Measurements from ENCODE around the gene TBC1D24.
A peak's percentile ranks its signal among the peaks of the same experiment; 100 is the strongest.
"Not testable (repeated sequence)": the region's sequence is repeated elsewhere in the genome, so short reads cannot be mapped to it uniquely, and the experiment has no call there.

TBC1D24 gene

DNA sequence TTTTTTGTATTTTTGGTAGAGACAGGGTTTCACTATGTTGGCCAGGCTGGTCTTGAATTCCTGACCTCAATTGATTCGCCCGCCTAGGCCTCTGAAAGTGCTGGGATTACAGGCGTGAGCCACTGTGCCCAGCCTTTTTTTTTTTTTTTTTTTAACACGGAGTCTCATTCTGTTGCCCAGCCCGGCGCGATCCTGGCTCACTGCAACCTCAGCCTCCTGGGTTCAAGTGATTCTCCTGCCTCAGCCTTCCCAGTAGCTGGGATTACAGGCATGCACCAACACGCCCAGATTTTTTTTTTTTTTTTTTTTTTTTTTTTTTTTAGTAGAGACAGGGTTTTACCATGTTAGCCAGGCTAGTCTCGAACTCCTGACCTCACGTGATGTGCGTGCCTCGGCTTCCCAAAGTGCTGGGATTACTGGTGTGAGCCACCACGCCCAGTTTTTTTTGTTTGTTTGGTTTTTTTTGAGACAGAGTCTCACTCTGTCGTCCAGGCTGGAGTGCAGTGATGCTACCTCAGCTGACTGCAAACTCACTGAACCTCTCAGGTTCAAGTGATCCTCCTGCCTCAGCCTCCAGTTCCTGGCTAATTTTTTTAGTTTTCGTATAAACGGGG is 58.3 kb downstream of the TBC1D24 start:
- not testable (repeated sequence) for ATAC-seq (replicated peaks); H3K9me3 Mint-ChIP-seq; H3K27me3 Mint-ChIP-seq; DNase-seq
- H3K4me1 Mint-ChIP-seq = peaks cover 25 to 47% of the 10 kb centered on the region in 2 donors
- H3K4me3 Mint-ChIP-seq = peak overlapping the region; percentile 91 to 97
- peak overlapping the region; percentile 99 for H3K27ac Mint-ChIP-seq
- peaks cover 6 to 11% of the 10 kb centered on the region in 2 donors for H3K36me3 Mint-ChIP-seq

DNA sequence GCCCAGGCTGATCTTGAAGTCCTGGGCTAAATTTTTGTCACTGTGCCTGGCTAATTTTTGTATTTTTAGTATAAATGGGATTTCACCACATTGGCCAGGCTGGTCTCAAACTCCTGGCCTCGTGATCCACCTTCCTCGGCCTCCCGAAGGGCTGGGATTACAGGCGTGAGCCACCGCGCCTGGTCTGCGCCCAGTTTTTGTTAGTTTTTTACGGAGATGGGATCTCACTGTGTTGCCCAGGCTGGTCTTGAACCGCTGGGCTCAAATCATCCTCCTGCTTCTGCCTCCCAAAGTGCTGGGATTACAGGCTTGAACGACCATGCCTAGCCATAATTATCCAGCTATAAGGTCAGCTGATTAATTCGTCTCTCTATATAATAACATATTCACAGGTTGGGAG is 59.0 kb downstream of the TBC1D24 start:
- Mint-ChIP-seq H3K36me3 (peaks cover 5 to 14% of the 10 kb centered on the region in 2 donors), H3K27ac (peak overlapping the region; percentile 75), H3K4me1 (peaks cover 27 to 52% of the 10 kb centered on the region in 2 donors), H3K4me3 (peak overlapping the region; percentile 39 to 66), H3K9me3 (no peaks in the 10 kb centered on the region), H3K27me3 (no peaks in the 10 kb centered on the region)
- no peak for DNase-seq
- no peak for ATAC-seq (replicated peaks)

DNA sequence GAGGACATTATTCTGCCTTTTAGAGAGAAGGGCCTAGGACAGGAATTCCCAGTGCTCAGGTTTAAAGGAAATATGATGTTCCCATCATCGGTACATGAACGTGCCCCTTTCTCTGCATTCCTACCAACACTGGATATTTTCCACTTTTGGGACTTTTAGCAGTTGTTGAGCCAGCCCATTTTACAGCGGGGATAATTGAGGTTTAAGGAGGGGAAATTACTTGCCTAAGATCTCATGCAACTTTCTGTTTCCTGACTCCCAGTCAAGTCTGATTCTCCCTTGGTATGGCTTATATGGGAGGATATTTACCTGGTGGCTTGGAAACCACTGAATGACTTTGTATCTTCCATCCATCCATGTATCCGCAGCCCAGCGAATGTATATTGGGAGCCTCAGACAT is 59.4 kb downstream of the TBC1D24 start:
- DNase-seq; H3K27me3 Mint-ChIP-seq; ATAC-seq (replicated peaks); H3K9me3 Mint-ChIP-seq; H3K27ac Mint-ChIP-seq: not testable (repeated sequence)
- peak overlapping the region in 1 of 2 donors; percentile 39 for H3K4me3 Mint-ChIP-seq
- peaks cover 5 to 14% of the 10 kb centered on the region in 2 donors for H3K36me3 Mint-ChIP-seq
- peaks cover 28 to 56% of the 10 kb centered on the region in 2 donors for H3K4me1 Mint-ChIP-seq

DNA sequence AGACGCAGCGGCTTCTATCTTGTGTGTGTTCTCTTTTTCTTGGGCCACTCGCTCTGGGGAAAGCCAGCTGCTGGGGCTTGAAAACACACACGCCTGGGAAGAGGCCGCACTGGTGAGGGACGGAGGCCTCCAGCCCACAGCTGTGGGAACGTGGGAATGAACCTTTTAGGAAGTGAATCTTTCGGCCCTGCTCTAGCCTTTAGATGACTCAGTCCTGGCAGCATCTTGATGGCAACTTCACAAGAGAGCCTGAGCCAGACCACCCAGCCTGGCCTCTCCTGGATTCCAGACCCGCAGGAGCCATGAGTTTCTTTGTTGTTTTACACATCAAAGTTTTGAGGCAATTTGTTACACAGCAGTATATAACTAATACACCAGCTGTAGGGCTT is 60.7 kb downstream of the TBC1D24 start:
- no peaks in the 10 kb centered on the region for H3K9me3 Mint-ChIP-seq
- H3K27ac Mint-ChIP-seq = no peak overlapping the region
- peaks cover 2 to 3% of the 10 kb centered on the region in 2 donors for H3K36me3 Mint-ChIP-seq
- H3K4me1 Mint-ChIP-seq = peaks cover 36 to 57% of the 10 kb centered on the region in 2 donors
- DNase-seq (no peak), ATAC-seq (replicated peaks) (no peak)
- H3K27me3 Mint-ChIP-seq = no peaks in the 10 kb centered on the region
- no peak overlapping the region for H3K4me3 Mint-ChIP-seq

DNA sequence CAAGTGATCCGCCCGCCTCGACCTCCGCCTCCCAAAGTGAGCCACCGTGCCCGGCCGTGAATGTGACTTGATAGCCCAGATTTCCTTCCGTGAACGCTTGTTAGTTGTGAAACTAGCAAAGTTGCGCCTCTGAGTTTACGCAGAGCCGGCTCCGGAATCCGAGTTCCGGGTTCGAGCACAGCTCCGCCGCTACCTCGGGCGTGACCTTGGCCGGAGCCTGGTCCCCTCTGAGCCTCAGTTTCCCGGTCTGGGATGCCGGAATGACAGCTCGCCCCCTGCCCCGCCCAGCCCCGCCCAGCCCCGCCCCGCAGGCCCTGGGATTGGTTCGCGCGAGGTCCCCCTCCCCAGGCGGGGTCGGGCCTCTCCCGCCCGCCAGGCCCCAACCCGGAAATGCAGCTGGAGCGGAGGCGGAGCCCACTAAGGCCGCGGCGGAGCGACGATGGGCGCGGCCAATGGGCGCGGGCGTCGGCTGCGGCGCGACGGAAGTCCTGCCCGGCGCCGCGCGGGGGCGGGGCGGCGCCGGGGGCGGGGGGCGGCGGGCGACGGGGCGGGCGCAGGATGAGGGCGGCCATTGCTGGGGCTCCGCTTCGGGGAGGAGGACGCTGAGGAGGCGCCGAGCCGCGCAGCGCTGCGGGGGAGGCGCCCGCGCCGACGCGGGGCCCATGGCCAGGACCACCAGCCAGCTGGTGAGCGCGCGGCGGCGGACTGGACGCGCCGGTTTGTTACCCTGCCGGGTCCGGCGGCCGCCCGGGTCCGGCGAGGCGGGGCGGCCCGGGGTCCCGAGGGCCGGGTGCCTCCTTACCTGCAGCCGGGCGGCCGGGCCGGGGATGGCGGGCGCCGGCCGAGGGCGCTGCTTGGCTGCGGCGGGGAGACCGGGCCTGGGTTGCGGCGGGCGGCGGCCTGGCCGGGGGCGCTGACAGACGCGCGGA is 62.8 kb downstream of the TBC1D24 start, which contains the start of gene PDPK1:
PDPK1 (plus strand) TSS at position 571 of the 929 bp plus-strand sequence; CDS start at position 663, 92 bp downstream.
- peaks cover 7 to 10% of the 10 kb centered on the region in 2 donors for H3K36me3 Mint-ChIP-seq
- peak; percentile 92 for DNase-seq
- no peaks in the 10 kb centered on the region for H3K9me3 Mint-ChIP-seq
- H3K27ac Mint-ChIP-seq = peak within 1 kb of the TSS; percentile 96
- no peaks in the 10 kb centered on the region for H3K27me3 Mint-ChIP-seq
- peak; percentile 77 to 83 for ATAC-seq (replicated peaks)
- H3K4me1 Mint-ChIP-seq = peaks cover 29 to 48% of the 10 kb centered on the region in 2 donors
- peak within 1 kb of the TSS; percentile 88 to 92 for H3K4me3 Mint-ChIP-seq

DNA sequence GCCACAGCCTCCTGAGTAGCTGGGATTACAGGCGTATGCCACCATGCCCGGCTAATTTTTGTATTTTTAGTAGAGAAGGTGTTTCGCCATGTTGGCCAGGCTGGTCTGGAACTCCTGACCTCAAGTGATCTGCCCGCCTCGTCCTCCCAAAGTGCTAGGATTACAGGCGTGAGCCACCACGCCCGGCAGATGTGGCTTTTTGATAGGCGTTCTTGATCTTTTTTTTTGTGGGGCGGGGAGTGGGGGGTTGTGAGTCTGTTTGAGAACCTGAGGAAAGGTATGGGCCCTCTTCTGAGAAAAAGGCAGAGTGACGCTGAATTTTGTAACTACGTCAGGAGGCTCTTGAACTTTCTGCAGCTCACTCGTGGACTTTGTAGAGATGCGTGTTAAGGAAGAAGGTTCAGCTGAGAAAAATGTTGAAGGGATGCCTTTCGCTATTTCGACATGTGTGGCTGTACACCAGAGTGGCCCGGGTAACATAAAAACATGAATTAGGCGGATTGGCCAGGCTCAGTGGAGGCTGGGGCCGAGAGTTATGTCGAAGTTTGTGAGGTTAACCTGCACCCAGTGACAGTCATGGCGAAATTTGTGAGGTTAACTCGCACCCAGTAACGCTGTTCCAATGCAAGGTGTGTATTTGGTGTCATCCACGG is 64.4 kb downstream of the TBC1D24 start:
- H3K27me3 Mint-ChIP-seq; ATAC-seq (replicated peaks); DNase-seq; H3K9me3 Mint-ChIP-seq: not testable (repeated sequence)
- peaks cover 27 to 49% of the 10 kb centered on the region in 2 donors for H3K4me1 Mint-ChIP-seq
- peaks cover 7 to 10% of the 10 kb centered on the region in 2 donors for H3K36me3 Mint-ChIP-seq
- H3K27ac Mint-ChIP-seq = peak overlapping the region; percentile 83
- peak overlapping the region; percentile 86 to 88 for H3K4me3 Mint-ChIP-seq

DNA sequence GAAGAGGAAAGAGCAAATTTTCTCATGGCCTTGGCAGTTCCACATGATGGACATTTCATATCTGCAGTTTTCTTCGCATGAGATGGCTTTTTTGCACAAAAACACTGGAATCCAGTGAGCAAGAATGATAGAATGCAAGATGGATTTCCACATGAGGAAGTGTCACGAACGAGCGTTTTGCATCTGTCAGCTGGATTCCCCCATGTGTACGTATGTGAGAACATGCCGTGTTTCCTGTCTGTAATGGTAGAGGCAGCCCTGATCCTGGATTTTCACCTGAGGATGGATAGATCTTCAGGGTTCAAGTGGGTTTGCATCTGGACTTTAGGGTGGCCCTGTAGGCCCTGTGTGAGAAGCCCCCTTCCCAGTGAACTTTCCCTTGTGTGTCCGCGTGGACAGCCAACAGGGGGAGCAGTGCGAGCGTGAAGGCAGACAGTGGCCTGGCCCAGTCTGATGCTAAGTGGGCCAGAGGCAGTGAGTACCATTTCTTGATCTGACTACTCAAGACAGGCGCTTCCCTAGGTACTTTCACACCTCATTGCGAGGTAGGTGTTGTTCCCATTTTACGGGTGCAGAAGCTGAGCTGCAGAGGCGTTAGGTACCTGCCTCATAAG is 65.0 kb downstream of the TBC1D24 start:
- Mint-ChIP-seq H3K36me3 (peaks cover 7 to 10% of the 10 kb centered on the region in 2 donors), H3K4me1 (peaks cover 27 to 50% of the 10 kb centered on the region in 2 donors), H3K27ac (peak overlapping the region; percentile 75), H3K4me3 (peak overlapping the region; percentile 86 to 88)
- peak in 1 of 2 donors; percentile 28 for ATAC-seq (replicated peaks)
- DNase-seq, H3K27me3 Mint-ChIP-seq, H3K9me3 Mint-ChIP-seq: not testable (repeated sequence)

DNA sequence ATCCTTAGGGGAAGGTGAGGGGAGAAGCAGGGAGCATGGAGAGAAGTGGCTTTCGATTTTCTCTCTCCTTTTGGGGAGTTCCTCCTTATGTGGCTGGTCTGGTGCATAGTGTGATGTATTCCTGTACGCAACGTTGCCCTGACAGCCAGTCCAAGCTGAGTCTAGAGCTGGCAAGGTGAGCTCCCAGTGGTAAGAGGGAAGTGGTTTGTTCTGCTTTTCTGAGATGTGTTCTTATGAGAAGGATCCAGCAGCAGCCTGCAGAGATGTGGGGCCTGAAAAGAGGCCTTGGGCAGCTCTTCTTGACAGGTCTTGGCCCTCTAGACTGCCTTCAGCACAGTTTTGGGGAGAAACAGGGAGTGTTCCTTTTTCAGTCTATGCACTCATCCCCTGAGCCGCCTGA is 66.0 kb downstream of the TBC1D24 start:
- DNase-seq, H3K27me3 Mint-ChIP-seq, H3K9me3 Mint-ChIP-seq: not testable (repeated sequence)
- Mint-ChIP-seq H3K27ac (peak overlapping the region; percentile 92), H3K4me1 (peaks cover 27 to 56% of the 10 kb centered on the region in 2 donors), H3K4me3 (peak overlapping the region; percentile 86 to 88), H3K36me3 (peaks cover 12 to 15% of the 10 kb centered on the region in 2 donors)
- ATAC-seq (replicated peaks) = peak; percentile 60 to 62

DNA sequence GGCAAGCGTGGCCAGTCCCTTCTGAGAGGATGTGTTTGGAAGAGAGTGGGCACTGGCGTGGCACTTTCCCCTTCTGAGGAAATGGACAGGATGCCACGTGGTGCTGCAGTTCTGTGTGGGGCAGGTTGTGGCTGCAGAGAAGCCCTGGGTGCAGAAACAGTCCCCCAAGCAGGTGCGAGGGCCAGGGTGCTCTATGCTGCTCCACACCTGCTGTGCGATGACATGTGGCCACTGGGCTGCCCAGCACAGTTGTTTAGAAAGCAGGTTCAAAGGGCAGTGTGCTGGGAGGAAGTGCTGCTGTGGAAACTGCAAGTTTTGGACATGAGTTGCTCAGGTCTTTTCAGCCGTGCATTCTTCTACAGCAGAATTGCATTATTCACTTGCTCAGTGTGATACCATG is 66.5 kb downstream of the TBC1D24 start:
- not testable (repeated sequence) for ATAC-seq (replicated peaks); DNase-seq; H3K9me3 Mint-ChIP-seq; H3K27me3 Mint-ChIP-seq
- Mint-ChIP-seq H3K36me3 (peaks cover 12 to 15% of the 10 kb centered on the region in 2 donors), H3K27ac (peak overlapping the region; percentile 92), H3K4me3 (peak overlapping the region; percentile 86 to 88), H3K4me1 (peaks cover 28 to 59% of the 10 kb centered on the region in 2 donors)

DNA sequence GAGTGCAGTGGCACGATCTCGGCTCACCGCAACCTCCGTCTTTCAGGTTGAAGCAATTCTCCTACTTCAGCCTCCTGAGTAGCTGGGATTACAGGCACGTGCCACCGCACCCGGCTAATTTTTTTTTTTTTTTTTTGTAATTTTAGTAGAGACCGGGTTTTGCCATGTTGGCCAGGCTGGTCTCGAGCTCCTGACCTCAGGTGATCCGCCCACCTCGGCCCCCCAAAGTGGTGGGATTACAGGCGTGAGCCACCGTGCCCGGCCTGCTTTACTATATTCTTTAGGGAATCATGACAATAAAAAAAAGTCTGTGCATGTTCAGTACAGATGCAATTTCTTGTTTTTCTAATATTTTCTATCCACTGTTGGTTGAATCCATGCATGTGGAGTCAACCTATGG is 68.8 kb downstream of the TBC1D24 start:
- not testable (repeated sequence) for DNase-seq; H3K27me3 Mint-ChIP-seq; H3K27ac Mint-ChIP-seq; ATAC-seq (replicated peaks); H3K9me3 Mint-ChIP-seq; H3K4me3 Mint-ChIP-seq
- H3K36me3 Mint-ChIP-seq = peaks cover 10 to 12% of the 10 kb centered on the region in 2 donors
- H3K4me1 Mint-ChIP-seq = peaks cover 25 to 47% of the 10 kb centered on the region in 2 donors

DNA sequence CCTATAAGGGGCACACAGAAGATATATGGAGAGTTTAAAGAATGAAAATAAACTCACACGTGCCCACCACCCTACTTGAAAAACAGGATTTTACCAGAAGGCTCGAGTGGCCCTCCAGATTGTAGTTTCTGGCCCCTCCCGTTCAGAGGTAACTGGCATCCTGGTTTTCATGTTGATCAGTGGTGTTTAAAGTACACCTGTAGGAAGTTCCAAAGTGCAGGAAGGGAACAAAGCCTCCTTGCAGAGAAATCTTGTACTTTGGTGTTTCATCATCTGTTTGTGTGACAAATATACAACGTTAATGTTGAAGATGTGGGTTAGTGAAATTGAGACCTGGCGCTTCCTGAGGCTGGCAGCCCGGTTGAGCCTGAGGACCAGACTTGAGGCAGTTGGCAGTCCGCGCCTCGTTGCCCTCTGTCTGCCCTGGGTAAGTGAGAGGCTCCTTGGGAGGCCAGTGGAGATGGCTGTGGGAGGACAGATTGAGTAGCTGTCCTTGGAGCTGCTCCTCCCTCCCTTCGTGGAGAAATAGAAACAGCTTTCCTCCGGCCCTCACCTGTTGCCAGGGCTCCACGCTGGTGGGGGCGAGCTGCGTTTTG is 75.5 kb downstream of the TBC1D24 start:
- H3K27ac Mint-ChIP-seq; H3K9me3 Mint-ChIP-seq; DNase-seq; ATAC-seq (replicated peaks); H3K4me3 Mint-ChIP-seq; H3K27me3 Mint-ChIP-seq; H3K36me3 Mint-ChIP-seq; H3K4me1 Mint-ChIP-seq: not testable (repeated sequence)

DNA sequence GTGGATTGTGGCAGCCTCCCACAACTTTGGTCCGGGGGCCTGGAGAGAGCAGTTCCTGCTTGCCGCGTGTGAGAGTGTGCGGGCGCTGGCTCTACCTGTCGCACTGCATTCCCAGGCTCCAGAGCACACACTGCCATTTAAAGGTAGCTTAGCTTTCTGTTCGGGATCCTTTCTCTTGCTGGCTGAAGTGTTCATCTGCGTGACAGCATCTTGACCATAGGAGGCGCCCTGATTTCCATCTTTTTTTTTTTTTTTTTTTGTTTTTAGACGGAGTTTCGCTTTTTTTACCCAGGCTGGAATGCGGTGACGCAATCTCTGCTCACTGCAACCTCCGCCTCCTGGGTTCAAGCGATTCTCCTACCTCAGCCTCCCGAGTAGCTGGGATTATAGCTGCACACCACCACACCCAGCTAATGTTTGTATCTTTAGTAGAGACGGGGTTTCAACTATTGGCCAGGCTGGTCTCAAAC is 76.5 kb downstream of the TBC1D24 start:
- not testable (repeated sequence) for H3K27me3 Mint-ChIP-seq; DNase-seq; H3K9me3 Mint-ChIP-seq; ATAC-seq (replicated peaks); H3K4me3 Mint-ChIP-seq; H3K4me1 Mint-ChIP-seq; H3K36me3 Mint-ChIP-seq
- peak overlapping the region; percentile 9 for H3K27ac Mint-ChIP-seq

DNA sequence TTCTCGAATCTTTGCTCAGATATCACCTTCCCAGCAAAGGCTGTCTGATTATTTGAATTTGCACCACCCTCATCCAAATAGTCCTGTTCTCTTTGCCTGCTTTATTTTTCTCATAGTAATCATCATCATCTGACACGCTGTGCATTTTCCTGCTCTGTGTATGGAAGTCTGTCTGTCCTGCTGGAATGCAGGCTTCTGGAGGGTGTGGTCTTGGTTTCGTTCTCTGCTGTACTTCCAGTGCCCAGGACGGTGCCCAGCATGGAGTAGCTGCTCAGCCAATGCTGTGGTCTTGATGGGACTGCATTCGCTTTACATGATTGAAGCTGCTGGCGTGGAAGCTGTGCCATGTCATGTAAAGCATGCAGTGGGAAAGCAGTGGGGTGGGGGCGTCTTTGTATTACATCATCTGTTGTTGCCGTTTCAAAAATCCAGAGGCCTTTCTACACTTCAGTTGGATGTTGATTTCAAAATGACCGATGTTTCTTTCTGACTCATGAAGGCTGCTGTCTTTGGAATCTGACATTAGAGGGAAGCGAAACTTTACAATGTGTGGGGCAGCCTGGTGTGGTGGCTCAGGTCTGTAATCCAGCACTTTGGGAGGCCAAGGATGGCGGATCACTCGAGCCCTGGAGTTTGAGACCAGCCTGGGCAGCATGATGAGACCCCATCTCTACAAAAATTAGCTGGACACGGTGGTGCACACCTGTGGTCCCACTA is 79.9 kb downstream of the TBC1D24 start:
- H3K4me3 Mint-ChIP-seq, H3K27me3 Mint-ChIP-seq, H3K4me1 Mint-ChIP-seq, H3K36me3 Mint-ChIP-seq, H3K9me3 Mint-ChIP-seq, DNase-seq, H3K27ac Mint-ChIP-seq: not testable (repeated sequence)
- peak; percentile 53 to 66 for ATAC-seq (replicated peaks)

Measured in stimulated activated naive B cell treated with anti-CD40 and anti-IgM and Interleukin-4, amounts not matched to agents 10 μg/mL and 1 μg/mL and 100 μg/mL, for 72 hours (primary cell).